ENCODE measurements around the gene AMIGO1. TPM values are rescaled to one million over a fixed set of nuclear protein-coding genes. Genes with fewer than 3 reads are reported as not detected.

AMIGO1 gene
- total and polyA plus RNA-seq, 7 donors, result 0.60 to 12.1 (median 6.4) TPM

- no peak overlapping the region for H3K4me3 ChIP-seq
- peak overlapping the region; percentile 63 to 81 (median 71) for H3K27ac ChIP-seq
- TF ChIP-seq POLR2A (IDR thresholded peaks at IDR 0.05), result no peak
- no peak for TF ChIP-seq POLR2AphosphoS5 (IDR thresholded peaks at IDR 0.05)
- TF ChIP-seq, protein P1, sequence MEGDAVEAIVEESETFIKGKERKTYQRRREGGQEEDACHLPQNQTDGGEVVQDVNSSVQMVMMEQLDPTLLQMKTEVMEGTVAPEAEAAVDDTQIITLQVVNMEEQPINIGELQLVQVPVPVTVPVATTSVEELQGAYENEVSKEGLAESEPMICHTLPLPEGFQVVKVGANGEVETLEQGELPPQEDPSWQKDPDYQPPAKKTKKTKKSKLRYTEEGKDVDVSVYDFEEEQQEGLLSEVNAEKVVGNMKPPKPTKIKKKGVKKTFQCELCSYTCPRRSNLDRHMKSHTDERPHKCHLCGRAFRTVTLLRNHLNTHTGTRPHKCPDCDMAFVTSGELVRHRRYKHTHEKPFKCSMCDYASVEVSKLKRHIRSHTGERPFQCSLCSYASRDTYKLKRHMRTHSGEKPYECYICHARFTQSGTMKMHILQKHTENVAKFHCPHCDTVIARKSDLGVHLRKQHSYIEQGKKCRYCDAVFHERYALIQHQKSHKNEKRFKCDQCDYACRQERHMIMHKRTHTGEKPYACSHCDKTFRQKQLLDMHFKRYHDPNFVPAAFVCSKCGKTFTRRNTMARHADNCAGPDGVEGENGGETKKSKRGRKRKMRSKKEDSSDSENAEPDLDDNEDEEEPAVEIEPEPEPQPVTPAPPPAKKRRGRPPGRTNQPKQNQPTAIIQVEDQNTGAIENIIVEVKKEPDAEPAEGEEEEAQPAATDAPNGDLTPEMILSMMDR (IDR thresholded peaks at IDR 0.05), result no peak
- TF ChIP-seq EP300 (IDR thresholded peaks at IDR 0.05), result no peak
- peaks cover 0 to 8% (median 3%) of the 10 kb centered on the region in 4 donors for H3K36me3 ChIP-seq
- intact Hi-C loops (cut with DNase I), result no loop called here
- no peak for DNase-seq
- H3K27me3 ChIP-seq, result no peaks in the 10 kb centered on the region
- H3K9me3 ChIP-seq, result no peaks in the 10 kb centered on the region
- peaks cover 0 to 55% (median 42%) of the 10 kb centered on the region in 4 donors for H3K4me1 ChIP-seq
- 71 to 85% methylated on average over 3 of the region's 3 CpGs for WGBS, 2 donors
Measured at GRCh38 chr1:109502364-109502851, 7.1 kb downstream of the AMIGO1 start.

- Histone ChIP-seq H3K4me1 (peaks cover 0 to 55% (median 42%) of the 10 kb centered on the region in 4 donors), H3K36me3 (peaks cover 0 to 14% (median 8%) of the 10 kb centered on the region in 4 donors), H3K9me3 (no peaks in the 10 kb centered on the region), H3K27me3 (no peaks in the 10 kb centered on the region), H3K4me3 (no peak overlapping the region), H3K27ac (peak overlapping the region; percentile 63 to 81 (median 71))
- intact Hi-C loops (cut with DNase I), result no loop called here
- 71 to 84% methylated on average over 5 of the region's 5 CpGs for WGBS, 2 donors
- TF ChIP-seq POLR2A (IDR thresholded peaks at IDR 0.05) (no peak), POLR2AphosphoS5 (IDR thresholded peaks at IDR 0.05) (no peak), EP300 (IDR thresholded peaks at IDR 0.05) (no peak)
- TF ChIP-seq, protein P1 (IDR thresholded peaks at IDR 0.05), result no peak
- no peak for DNase-seq
Measured at GRCh38 chr1:109501644-109502363, 7.7 kb downstream of the AMIGO1 start.

DNA sequence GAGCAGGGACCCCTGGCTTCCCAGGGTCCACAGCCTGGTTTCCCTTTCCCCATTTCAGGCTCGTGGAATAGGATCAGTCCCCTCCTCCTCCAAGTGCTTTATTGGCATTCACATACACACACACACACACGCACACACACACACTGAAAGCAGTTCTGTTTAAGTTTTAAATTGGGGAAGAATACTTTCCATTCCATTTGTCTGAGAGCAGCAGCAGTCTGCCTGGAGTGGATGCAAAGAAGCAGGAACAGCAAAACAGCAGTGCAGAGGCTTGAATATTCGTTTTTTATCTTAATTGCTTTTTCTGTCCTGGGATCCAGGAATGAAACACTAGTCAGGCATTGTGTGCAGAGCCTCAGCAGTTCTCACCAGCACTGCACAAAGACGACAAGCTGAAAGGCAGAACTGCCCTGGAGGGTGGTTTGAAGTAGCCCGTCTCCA, 8.6 kb downstream of the AMIGO1 start:
- Histone ChIP-seq H3K27me3 (no peaks in the 10 kb centered on the region), H3K27ac (peak overlapping the region; percentile 63 to 81 (median 71)), H3K4me1 (peaks cover 0 to 51% (median 42%) of the 10 kb centered on the region in 4 donors), H3K4me3 (peak overlapping the region in 1 of 4 donors; percentile 7), H3K9me3 (no peaks in the 10 kb centered on the region), H3K36me3 (peaks cover 0 to 21% (median 12%) of the 10 kb centered on the region in 4 donors)
- no peak for DNase-seq
- intact Hi-C loops (cut with DNase I), result no loop called here
- TF ChIP-seq POLR2A (IDR thresholded peaks at IDR 0.05), result no peak
- TF ChIP-seq POLR2AphosphoS5 (IDR thresholded peaks at IDR 0.05), result peak in 1 of 4 donors; percentile 12
- WGBS, 2 donors, result 55 to 61% methylated on average over 5 of the region's 5 CpGs

DNA sequence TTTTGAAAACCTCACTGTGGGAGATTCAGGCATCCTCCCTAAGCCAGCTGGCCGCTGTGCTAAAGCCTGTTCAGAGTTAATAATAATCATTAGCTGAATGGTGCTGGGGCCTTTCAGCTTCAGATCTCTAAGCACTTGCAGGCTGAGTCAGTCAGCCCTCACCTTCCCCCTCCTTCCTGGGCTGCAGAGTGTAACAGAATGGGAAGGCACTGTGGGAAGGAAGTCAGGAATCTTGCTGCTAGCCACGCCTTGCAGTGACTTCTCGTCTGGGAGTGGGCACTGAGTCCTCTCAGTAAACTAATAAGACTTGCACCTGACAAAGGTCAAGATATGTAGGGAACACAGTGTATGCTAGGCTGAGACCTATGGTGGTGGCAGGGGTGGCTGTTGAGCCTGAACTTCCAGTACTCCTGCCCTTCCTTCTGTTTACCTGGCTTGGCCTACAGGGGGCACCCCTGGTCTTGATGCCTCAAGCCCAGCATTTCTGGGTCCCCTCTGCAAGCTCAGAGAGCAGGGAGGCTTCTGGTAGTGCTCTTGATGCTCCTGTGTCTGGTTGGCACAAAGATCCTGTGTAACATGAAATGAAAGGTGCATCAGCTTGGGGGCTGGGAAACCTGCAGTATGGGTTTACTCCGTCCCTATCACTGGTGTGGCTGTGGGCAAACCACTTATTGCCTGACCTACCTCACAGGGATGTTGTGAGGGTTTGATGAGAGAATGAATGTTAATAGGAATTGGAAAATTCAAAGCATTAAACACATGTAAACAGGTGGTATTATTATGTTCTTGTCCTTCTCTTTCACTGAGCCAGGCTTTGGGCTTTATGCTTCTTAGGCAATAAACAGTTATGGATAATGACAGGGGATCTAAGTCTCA, 9.6 kb downstream of the AMIGO1 start:
- H3K9me3 ChIP-seq, result no peaks in the 10 kb centered on the region
- H3K27me3 ChIP-seq, result no peaks in the 10 kb centered on the region
- intact Hi-C loops (cut with DNase I), result no loop called here
- H3K4me3 ChIP-seq, result no peak overlapping the region
- TF ChIP-seq, protein P1 (IDR thresholded peaks at IDR 0.05), result peak in 3 of 4 experiments; percentile 36 to 48 (median 38)
- no peak for TF ChIP-seq POLR2A (IDR thresholded peaks at IDR 0.05)
- H3K4me1 ChIP-seq, result peaks cover 0 to 59% (median 48%) of the 10 kb centered on the region in 4 donors
- WGBS, 2 donors, result 51 to 69% methylated on average over 4 of the region's 4 CpGs
- DNase-seq, result no peak
- peak overlapping the region; percentile 63 to 81 (median 71) for H3K27ac ChIP-seq
- H3K36me3 ChIP-seq, result peaks cover 0 to 25% (median 13%) of the 10 kb centered on the region in 4 donors

DNA sequence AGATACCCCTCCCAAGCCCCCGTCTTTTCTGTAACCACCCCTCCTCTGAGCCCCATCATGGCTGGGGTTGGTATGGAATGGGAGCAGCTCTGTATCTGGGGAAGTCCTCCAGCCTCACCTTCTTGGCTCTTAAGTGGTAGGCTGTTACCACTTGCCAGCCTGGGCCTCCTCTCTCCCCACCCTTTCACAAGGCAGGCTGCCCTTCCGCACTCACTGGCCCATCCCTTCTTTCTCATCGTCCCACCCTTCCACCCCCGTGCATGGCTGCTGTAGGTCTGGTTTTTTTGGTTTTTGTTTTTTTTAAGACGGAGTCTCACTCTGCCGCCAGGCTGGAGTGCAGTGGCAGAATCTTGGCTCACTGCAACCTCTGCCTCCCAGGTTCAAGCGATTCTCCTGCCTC, 10.4 kb downstream of the AMIGO1 start:
- peak overlapping the region; percentile 63 to 81 (median 71) for H3K27ac ChIP-seq
- intact Hi-C loops (cut with DNase I), result no loop called here
- peaks cover 0 to 25% (median 13%) of the 10 kb centered on the region in 4 donors for H3K36me3 ChIP-seq
- no peaks in the 10 kb centered on the region for H3K27me3 ChIP-seq
- TF ChIP-seq POLR2AphosphoS5 (IDR thresholded peaks at IDR 0.05) (no peak), POLR2A (IDR thresholded peaks at IDR 0.05) (no peak)
- TF ChIP-seq, protein P1 (IDR thresholded peaks at IDR 0.05), result no peak
- H3K9me3 ChIP-seq, result no peaks in the 10 kb centered on the region
- 82% methylated on average over 7 of the region's 7 CpGs for WGBS, 2 donors
- H3K4me3 ChIP-seq, result no peak overlapping the region
- DNase-seq, result no peak
- peaks cover 0 to 64% (median 54%) of the 10 kb centered on the region in 4 donors for H3K4me1 ChIP-seq

Data from sigmoid colon (tissue), 7 donors.